ENCODE data around the gene RASAL1.
A peak's percentile ranks its signal among the peaks of the same experiment; 100 is the strongest.

The RASAL1 gene

GRCh38 chr12:113112043-113112899 is 23.3 kb downstream of the RASAL1 start:
- Histone ChIP-seq H2AFZ (ENCODE audit: low read length) (no peak overlapping the region), H3K36me3 (ENCODE audit: insufficient read depth, low read length) (peaks cover 89% of the 10 kb centered on the region), H4K20me1 (ENCODE audit: insufficient read depth, low read length) (no peaks in the 10 kb centered on the region), H3K27me3 (ENCODE audit: insufficient read depth, low read length) (no peaks in the 10 kb centered on the region), H3K9ac (ENCODE audit: low read length) (no peak overlapping the region), H3K9me3 (ENCODE audit: low read length) (no peaks in the 10 kb centered on the region), H3K79me2 (ENCODE audit: insufficient read depth, low read length) (no peaks in the 10 kb centered on the region), H3K27ac (ENCODE audit: low read depth, low read length, poor library complexity, severe bottlenecking) (no peak overlapping the region), H3K4me3 (ENCODE audit: low read depth, low read length, poor library complexity, severe bottlenecking) (no peak overlapping the region), H3K4me2 (ENCODE audit: low read length) (no peak overlapping the region), H3K9me2 (ENCODE audit: low read depth, low read length) (no peaks in the 10 kb centered on the region), H3F3A (ENCODE audit: insufficient read depth, low read length) (0 out of 2 replicates have a peak, but pooled peaks cover 4% of the 10 kb centered on the region), H3K4me1 (ENCODE audit: insufficient read depth, low read length, severe bottlenecking) (peaks cover 18% of the 10 kb centered on the region)
- TF ChIP-seq CTCF (IDR thresholded peaks at IDR 0.05; ENCODE audit: low read length) (no peak), EZH2 (IDR thresholded peaks at IDR 0.05; ENCODE audit: borderline replicate concordance, low read length) (no peak)

GRCh38 chr12:113111247-113111646 is 24.3 kb downstream of the RASAL1 start:
- no peaks in the 10 kb centered on the region for H4K20me1 ChIP-seq (ENCODE audit: insufficient read depth, low read length)
- H3K4me1 ChIP-seq (ENCODE audit: insufficient read depth, low read length, severe bottlenecking): peaks cover 11% of the 10 kb centered on the region
- TF ChIP-seq CTCF (IDR thresholded peaks at IDR 0.05; ENCODE audit: low read length) (no peak), EZH2 (IDR thresholded peaks at IDR 0.05; ENCODE audit: borderline replicate concordance, low read length) (no peak)
- H3K9ac ChIP-seq (ENCODE audit: low read length): no peak overlapping the region
- no peaks in the 10 kb centered on the region for H3K9me3 ChIP-seq (ENCODE audit: low read length)
- no peaks in the 10 kb centered on the region for H3K27me3 ChIP-seq (ENCODE audit: insufficient read depth, low read length)
- 0 out of 2 replicates have a peak, but pooled peaks cover 4% of the 10 kb centered on the region for H3F3A ChIP-seq (ENCODE audit: insufficient read depth, low read length)
- no peak overlapping the region for H3K4me2 ChIP-seq (ENCODE audit: low read length)
- no peak overlapping the region for H2AFZ ChIP-seq (ENCODE audit: low read length)
- no peaks in the 10 kb centered on the region for H3K9me2 ChIP-seq (ENCODE audit: low read depth, low read length)
- H3K4me3 ChIP-seq (ENCODE audit: low read depth, low read length, poor library complexity, severe bottlenecking): no peak overlapping the region
- no peak overlapping the region for H3K27ac ChIP-seq (ENCODE audit: low read depth, low read length, poor library complexity, severe bottlenecking)
- H3K36me3 ChIP-seq (ENCODE audit: insufficient read depth, low read length): peaks cover 89% of the 10 kb centered on the region
- H3K79me2 ChIP-seq (ENCODE audit: insufficient read depth, low read length): no peaks in the 10 kb centered on the region

GRCh38 chr12:113109872-113110599 is 25.5 kb downstream of the RASAL1 start:
- no peaks in the 10 kb centered on the region for H3K9me2 ChIP-seq (ENCODE audit: low read depth, low read length)
- peaks cover 89% of the 10 kb centered on the region for H3K36me3 ChIP-seq (ENCODE audit: insufficient read depth, low read length)
- H3K9ac ChIP-seq (ENCODE audit: low read length): no peak overlapping the region
- no peaks in the 10 kb centered on the region for H4K20me1 ChIP-seq (ENCODE audit: insufficient read depth, low read length)
- H3K27me3 ChIP-seq (ENCODE audit: insufficient read depth, low read length): no peaks in the 10 kb centered on the region
- H3F3A ChIP-seq (ENCODE audit: insufficient read depth, low read length): 0 out of 2 replicates have a peak, but pooled peaks cover 4% of the 10 kb centered on the region
- no peaks in the 10 kb centered on the region for H3K79me2 ChIP-seq (ENCODE audit: insufficient read depth, low read length)
- no peak overlapping the region for H3K4me3 ChIP-seq (ENCODE audit: low read depth, low read length, poor library complexity, severe bottlenecking)
- peak overlapping the region; percentile 61 for H3K27ac ChIP-seq (ENCODE audit: low read depth, low read length, poor library complexity, severe bottlenecking)
- peaks cover 14% of the 10 kb centered on the region for H3K4me1 ChIP-seq (ENCODE audit: insufficient read depth, low read length, severe bottlenecking)
- no peaks in the 10 kb centered on the region for H3K9me3 ChIP-seq (ENCODE audit: low read length)
- no peak overlapping the region for H2AFZ ChIP-seq (ENCODE audit: low read length)
- H3K4me2 ChIP-seq (ENCODE audit: low read length): no peak overlapping the region
- TF ChIP-seq CTCF (IDR thresholded peaks at IDR 0.05; ENCODE audit: low read length): no peak
- no peak for TF ChIP-seq EZH2 (IDR thresholded peaks at IDR 0.05; ENCODE audit: borderline replicate concordance, low read length)
